Body of pancreas (tissue), 4 donors: ENCODE measurements around the gene FLT1. TPM values are rescaled to one million over a fixed set of nuclear protein-coding genes. Genes with fewer than 3 reads are reported as not detected.

Experiments
- ATAC-seq: fragments of 150-250 bp; one replicate; pipeline ENCODE4 v1.9.1; 2016
- DNase-seq, 4 donors: peaks; one replicate each; pipeline ENCODE4 v3.0.0-alpha.2; 2019
- H3K27ac ChIP-seq, 4 donors: fragments of 200-600 bp; sonication (generic); 1 replicate in 3 of 4; 2 replicates in 1 of 4; pipeline versions ENCODE4 v1.5.1 to v1.6.1; 2016 to 2019; ENCODE audit warnings: mild to moderate bottlenecking in 1 of 4, mixed read lengths in 1 of 4, moderate library complexity in 1 of 4
- H3K27me3 ChIP-seq, 2 donors: fragments of 200-600 bp; sonication (generic); one replicate each; pipeline ENCODE4 v1.6.0; 2016; ENCODE audit warnings: mild to moderate bottlenecking in 1 of 2
- H3K36me3 ChIP-seq, 2 donors: fragments of 200-600 bp; sonication (generic); replicated peaks in 1 of 2; 2 replicates each; pipeline ENCODE4 v1.5.1; 2016; ENCODE audit warnings: low read depth in 2 of 2; ENCODE audit not compliant: insufficient read depth in 1 of 2
- H3K4me1 ChIP-seq: fragments of 200-600 bp; sonication (generic); one replicate; pipeline ENCODE4 v1.6.0; 2016
- H3K4me3 ChIP-seq, 2 donors: fragments of 200-600 bp; sonication (generic); 1 replicate in 1 of 2; 2 replicates in 1 of 2; pipeline ENCODE4 v1.5.1; 2016 to 2019
- H3K9me3 ChIP-seq, 3 donors: fragments of 200-600 bp; sonication (generic); 1 replicate in 2 of 3; 2 replicates in 1 of 3; pipeline ENCODE4 v1.5.1; 2016
- CTCF ChIP-seq, 7 experiments: fragments of 450-650 bp in 4 of 7; fragments of 200-600 bp in 3 of 7; sonication (generic) in 3 of 7; IDR thresholded peaks; one replicate each; pipeline ENCODE4 v1.5.1; 2016 to 2019; ENCODE audit warnings: antibody characterized with exemption in 7 of 7
- POLR2A ChIP-seq, 3 donors: fragments of 450-650 bp; IDR thresholded peaks; one replicate each; pipeline ENCODE4 v1.6.1; 2016; ENCODE audit warnings: antibody characterized with exemption in 3 of 3, mild to moderate bottlenecking in 2 of 3
- WGBS, 2 donors: methylation state at CpG; one replicate each; pipeline ENCODE4 v1.1.5; 2017; 5-methylcytosine and 5-hydroxymethylcytosine counted together
- intact Hi-C: fragments of 100-400 bp; cut with DNase I; formaldehyde crosslinking; loops from one replicate; pipeline ENCODE4 v1.15.1; 2023
- total RNA-seq, 2 donors: library from RNA; depleted of rRNA; stranded (reverse); fragments of >200 nt; gene quantifications; one replicate each; pipeline ENCODE4 v1.1.0, GENCODE V29; 2016

Gene FLT1
- total RNA-seq, 2 donors from 2014 or later: 15.3 to 20.4 TPM

- 73 to 82% methylated on average over 3 of the region's 3 CpGs for WGBS, 2 donors
- ATAC-seq: no peak
- H3K9me3 ChIP-seq: no peaks in the 10 kb centered on the region
- no peak for DNase-seq
- H3K27me3 ChIP-seq: no peaks in the 10 kb centered on the region
- no peak for TF ChIP-seq CTCF (IDR thresholded peaks at IDR 0.05)
- TF ChIP-seq POLR2A (IDR thresholded peaks at IDR 0.05): no peak
- no peak overlapping the region for H3K4me3 ChIP-seq
- intact Hi-C loops: no loop called here
- H3K4me1 ChIP-seq: no peaks in the 10 kb centered on the region
- H3K36me3 ChIP-seq: peaks cover 0 to 8% of the 10 kb centered on the region in 2 donors
- no peak overlapping the region for H3K27ac ChIP-seq
Measured at GRCh38 chr13:28297341-28297740, 197.6 kb downstream of the FLT1 start.

DNA sequence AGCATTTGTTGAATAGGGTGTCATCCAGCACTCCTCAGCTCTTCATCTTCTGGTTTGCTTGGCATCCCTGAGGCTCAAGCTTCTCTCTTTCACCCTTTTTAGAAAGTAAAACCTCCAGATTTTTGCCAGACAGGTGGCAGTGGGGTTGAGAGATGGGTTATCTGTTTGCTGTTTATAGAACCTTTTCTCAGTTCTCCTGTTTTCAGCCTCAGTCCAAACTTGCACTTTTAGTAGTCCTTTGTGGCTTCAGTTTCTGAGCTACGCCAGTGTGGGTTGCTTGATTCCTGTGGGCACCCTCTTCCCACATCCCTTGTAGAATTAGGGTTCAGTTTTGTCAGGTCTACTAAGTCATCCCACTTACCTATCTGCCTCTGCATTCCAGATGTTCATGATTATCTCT, 208.7 kb downstream of the FLT1 start:
- H3K4me3 ChIP-seq: no peak overlapping the region
- H3K36me3 ChIP-seq: peaks cover 0 to 14% of the 10 kb centered on the region in 2 donors
- ATAC-seq: no peak
- H3K27me3 ChIP-seq: no peaks in the 10 kb centered on the region
- no peaks in the 10 kb centered on the region for H3K9me3 ChIP-seq
- TF ChIP-seq CTCF (IDR thresholded peaks at IDR 0.05) (no peak), POLR2A (IDR thresholded peaks at IDR 0.05) (no peak)
- intact Hi-C loops: no loop called here
- no peaks in the 10 kb centered on the region for H3K4me1 ChIP-seq
- DNase-seq: no peak
- WGBS, 2 donors: 93% methylated on average over 1 of the region's 1 CpG
- H3K27ac ChIP-seq: no peak overlapping the region

- no peak overlapping the region for H3K27ac ChIP-seq
- intact Hi-C loops: no loop called here
- H3K27me3 ChIP-seq: no peaks in the 10 kb centered on the region
- H3K4me1 ChIP-seq: no peaks in the 10 kb centered on the region
- WGBS, 2 donors: 95 to 97% methylated on average over 3 of the region's 3 CpGs
- no peaks in the 10 kb centered on the region for H3K9me3 ChIP-seq
- ATAC-seq (no peak), DNase-seq (no peak)
- H3K4me3 ChIP-seq: no peak overlapping the region
- H3K36me3 ChIP-seq: peaks cover 0 to 20% of the 10 kb centered on the region in 2 donors
- TF ChIP-seq CTCF (IDR thresholded peaks at IDR 0.05) (no peak), POLR2A (IDR thresholded peaks at IDR 0.05) (no peak)
Measured at GRCh38 chr13:28283600-28283999, 211.3 kb downstream of the FLT1 start.

- 66 to 72% methylated on average over 5 of the region's 5 CpGs for WGBS, 2 donors
Measured at GRCh38 chr13:28282451-28282850, 212.5 kb downstream of the FLT1 start.

More at GRCh38 chr13:28282451-28282850, 212.5 kb downstream of the FLT1 start:
- Histone ChIP-seq H3K9me3 (no peaks in the 10 kb centered on the region), H3K27me3 (no peaks in the 10 kb centered on the region), H3K4me3 (no peak overlapping the region), H3K4me1 (no peaks in the 10 kb centered on the region), H3K36me3 (peaks cover 0 to 18% of the 10 kb centered on the region in 2 donors), H3K27ac (no peak overlapping the region)
- intact Hi-C loops: no loop called here
- peak; percentile 55 for ATAC-seq
- DNase-seq: peak in 1 of 4 donors; percentile 5
- TF ChIP-seq CTCF (IDR thresholded peaks at IDR 0.05): no peak
- no peak for TF ChIP-seq POLR2A (IDR thresholded peaks at IDR 0.05)
